ENCODE data around the gene MED12L.

GRCh38 chr3:151314593-151314992 is 229.1 kb downstream of the MED12L start:
- TF ChIP-seq EZH2 (IDR thresholded peaks at IDR 0.05) (no peak), POLR2AphosphoS5 (IDR thresholded peaks at IDR 0.05; ENCODE audit: borderline replicate concordance, low read depth, low read length) (no peak), FOXP2 (optimal IDR thresholded peaks at IDR 0.05; ENCODE audit: control extremely low read depth, extremely low read length, insufficient read depth) (no peak)

Measured in SK-N-MC (cell line).